HEK293 (cell line): ENCODE results near the gene CIAO2B.

Experiments used
- CTCF ChIA-PET: fragments of 350-600 bp; formaldehyde crosslinking; extraction: SDS; loops from one replicate; lab custom pipeline; 2021; ENCODE audit warnings: antibody characterized with exemption; lab: Yijun Ruan, JAX
- POLR2A ChIA-PET: fragments of 300-600 bp; formaldehyde crosslinking; extraction: SDS; loops from one replicate; lab custom pipeline; 2020; ENCODE audit warnings: antibody characterized with exemption, inconsistent platforms; lab: Yijun Ruan, JAX
- H3K27ac ChIP-seq: fragments of 200-500 bp; sonication (Bioruptor generic); 2 replicates; pipeline ENCODE4 v1.5.1; 2014; ENCODE audit warnings: low read depth, low read length, control low read depth, inconsistent platforms; ENCODE audit errors: extremely low read depth
- H3K36me3 ChIP-seq, 2 experiments: fragments of 200-500 bp in 1 of 2; sonication (Bioruptor generic) in 1 of 2; 1 replicate in 1 of 2; 2 replicates in 1 of 2; pipeline ENCODE4 v1.5.1; 2014 to 2017; ENCODE audit warnings: inconsistent platforms in 2 of 2, low read length in 2 of 2; ENCODE audit not compliant: control insufficient read depth in 2 of 2, insufficient read depth in 1 of 2
- H3K4me1 ChIP-seq: fragments of 200-500 bp; sonication (Bioruptor generic); 2 replicates; pipeline ENCODE4 v1.5.1; 2014; ENCODE audit warnings: mild to moderate bottlenecking, low read length, inconsistent platforms; ENCODE audit not compliant: control insufficient read depth, insufficient read depth
- H3K4me3 ChIP-seq: 2 replicates; pipeline ENCODE4 v1.5.1; 2011; ENCODE audit warnings: low read depth, mild to moderate bottlenecking, control low read depth, low read length, moderate library complexity
- H3K9me3 ChIP-seq: fragments of 200-500 bp; sonication (Bioruptor generic); 2 replicates; pipeline ENCODE4 v1.5.1; 2014; ENCODE audit warnings: low read depth, low read length, inconsistent platforms; ENCODE audit not compliant: control insufficient read depth, insufficient read depth
- EGR2 ChIP-seq: fragments of 450-650 bp; formaldehyde crosslinking; IDR thresholded peaks from 2 replicates; pipeline ENCODE4 v1.5.1; 2016; ENCODE audit warnings: low read depth, missing biosample characterization, missing genetic modification characterization
- KLF1 ChIP-seq: fragments of 450-650 bp; formaldehyde crosslinking; IDR thresholded peaks from 2 replicates; pipeline ENCODE4 v1.5.1; 2016; ENCODE audit warnings: missing biosample characterization, missing genetic modification characterization
- MEIS1 ChIP-seq: sonication (generic); formaldehyde crosslinking; IDR thresholded peaks from 2 replicates; pipeline ENCODE4 v1.8.1; 2022; ENCODE audit warnings: missing genetic modification reagents, mild to moderate bottlenecking, borderline replicate concordance
- OSR2 ChIP-seq: fragments of 450-650 bp; formaldehyde crosslinking; IDR thresholded peaks from 2 replicates; pipeline ENCODE4 v1.5.1; 2016; ENCODE audit warnings: missing biosample characterization, missing genetic modification characterization
- PRDM1 ChIP-seq: fragments of 450-650 bp; formaldehyde crosslinking; IDR thresholded peaks from 2 replicates; pipeline ENCODE4; 2016; ENCODE audit warnings: missing biosample characterization, missing genetic modification characterization
- REPIN1 ChIP-seq: fragments of 450-650 bp; formaldehyde crosslinking; IDR thresholded peaks from 2 replicates; pipeline ENCODE4 v1.5.1; 2017; ENCODE audit warnings: missing biosample characterization, missing genetic modification characterization, low read depth
- ZNF146 ChIP-seq: fragments of 450-650 bp; formaldehyde crosslinking; IDR thresholded peaks from 2 replicates; pipeline ENCODE4 v1.5.1; 2016; ENCODE audit warnings: missing biosample characterization, missing genetic modification characterization
- ZNF169 ChIP-seq: fragments of 450-650 bp; formaldehyde crosslinking; IDR thresholded peaks from 2 replicates; pipeline ENCODE4 v1.5.1; 2016; ENCODE audit warnings: missing biosample characterization, missing genetic modification characterization
- ZNF202 ChIP-seq: fragments of 450-650 bp; formaldehyde crosslinking; IDR thresholded peaks from 2 replicates; pipeline ENCODE4 v1.5.1; 2016; ENCODE audit warnings: missing biosample characterization, missing genetic modification characterization, borderline replicate concordance
- ZNF239 ChIP-seq: fragments of 450-650 bp; formaldehyde crosslinking; IDR thresholded peaks from 2 replicates; pipeline ENCODE4 v1.5.1; 2016; ENCODE audit warnings: missing biosample characterization, missing genetic modification characterization
- ZNF302 ChIP-seq: fragments of 450-650 bp; formaldehyde crosslinking; IDR thresholded peaks from 2 replicates; pipeline ENCODE4 v1.5.1; 2016; ENCODE audit warnings: missing biosample characterization, missing genetic modification characterization, low read depth
- ZNF521 ChIP-seq: fragments of 450-650 bp; formaldehyde crosslinking; IDR thresholded peaks from 2 replicates; pipeline ENCODE4 v1.5.1; 2017; ENCODE audit warnings: missing biosample characterization, mild to moderate bottlenecking, missing genetic modification characterization
- ZNF623 ChIP-seq: fragments of 450-650 bp; formaldehyde crosslinking; IDR thresholded peaks from 2 replicates; pipeline ENCODE4 v1.5.1; 2016; ENCODE audit warnings: missing biosample characterization, missing genetic modification characterization
- ZNF664 ChIP-seq: fragments of 450-650 bp; formaldehyde crosslinking; IDR thresholded peaks from 2 replicates; pipeline ENCODE4 v1.5.1; 2016; ENCODE audit warnings: missing biosample characterization, missing genetic modification characterization
- ZNF670 ChIP-seq: fragments of 450-650 bp; formaldehyde crosslinking; IDR thresholded peaks from 2 replicates; pipeline ENCODE4 v1.5.1; 2016; ENCODE audit warnings: missing biosample characterization, missing genetic modification characterization, low read depth
- ZNF677 ChIP-seq: fragments of 450-650 bp; IDR thresholded peaks from 2 replicates; pipeline ENCODE4 v1.5.0; 2018; ENCODE audit warnings: missing biosample characterization, mild to moderate bottlenecking, missing genetic modification characterization, moderate library complexity
- ZNF747 ChIP-seq: fragments of 450-650 bp; formaldehyde crosslinking; IDR thresholded peaks from 2 replicates; pipeline ENCODE4 v1.5.1; 2016; ENCODE audit warnings: missing biosample characterization, missing genetic modification characterization
- ZNF777 ChIP-seq: fragments of 450-650 bp; formaldehyde crosslinking; IDR thresholded peaks from 2 replicates; pipeline ENCODE4 v1.5.1; 2017; ENCODE audit warnings: missing biosample characterization, missing genetic modification characterization, borderline replicate concordance
- ZNF791 ChIP-seq: fragments of 450-650 bp; formaldehyde crosslinking; IDR thresholded peaks from 2 replicates; pipeline ENCODE4 v1.5.1; 2016; ENCODE audit warnings: missing biosample characterization, missing genetic modification characterization
- TF ChIP-seq, protein P1 (sequence below): fragments of 450-650 bp; IDR thresholded peaks from 2 replicates; pipeline ENCODE4 v1.5.1; 2018; ENCODE audit warnings: missing biosample characterization, missing genetic modification characterization
- TF ChIP-seq, protein P2 (sequence below): fragments of 450-650 bp; formaldehyde crosslinking; IDR thresholded peaks from 2 replicates; pipeline ENCODE4 v1.5.1; 2016; ENCODE audit warnings: missing biosample characterization, missing genetic modification characterization
- TF ChIP-seq, protein P3 (sequence below): fragments of 450-650 bp; formaldehyde crosslinking; conservative IDR thresholded peaks from 2 replicates; pipeline ENCODE4 v1.5.1; 2016; ENCODE audit warnings: low read depth, missing biosample characterization, missing genetic modification characterization
- TF ChIP-seq, protein P4 (sequence below): fragments of 450-650 bp; formaldehyde crosslinking; IDR thresholded peaks from 2 replicates; pipeline ENCODE4 v1.5.1; 2016; ENCODE audit warnings: missing biosample characterization, missing genetic modification characterization, low read depth
- TF ChIP-seq, protein P5 (sequence below): IDR thresholded peaks from 2 replicates; pipeline ENCODE4 v1.6.1; 2011; ENCODE audit warnings: mild to moderate bottlenecking, low read depth, low read length, borderline replicate concordance

Gene CIAO2B

DNA sequence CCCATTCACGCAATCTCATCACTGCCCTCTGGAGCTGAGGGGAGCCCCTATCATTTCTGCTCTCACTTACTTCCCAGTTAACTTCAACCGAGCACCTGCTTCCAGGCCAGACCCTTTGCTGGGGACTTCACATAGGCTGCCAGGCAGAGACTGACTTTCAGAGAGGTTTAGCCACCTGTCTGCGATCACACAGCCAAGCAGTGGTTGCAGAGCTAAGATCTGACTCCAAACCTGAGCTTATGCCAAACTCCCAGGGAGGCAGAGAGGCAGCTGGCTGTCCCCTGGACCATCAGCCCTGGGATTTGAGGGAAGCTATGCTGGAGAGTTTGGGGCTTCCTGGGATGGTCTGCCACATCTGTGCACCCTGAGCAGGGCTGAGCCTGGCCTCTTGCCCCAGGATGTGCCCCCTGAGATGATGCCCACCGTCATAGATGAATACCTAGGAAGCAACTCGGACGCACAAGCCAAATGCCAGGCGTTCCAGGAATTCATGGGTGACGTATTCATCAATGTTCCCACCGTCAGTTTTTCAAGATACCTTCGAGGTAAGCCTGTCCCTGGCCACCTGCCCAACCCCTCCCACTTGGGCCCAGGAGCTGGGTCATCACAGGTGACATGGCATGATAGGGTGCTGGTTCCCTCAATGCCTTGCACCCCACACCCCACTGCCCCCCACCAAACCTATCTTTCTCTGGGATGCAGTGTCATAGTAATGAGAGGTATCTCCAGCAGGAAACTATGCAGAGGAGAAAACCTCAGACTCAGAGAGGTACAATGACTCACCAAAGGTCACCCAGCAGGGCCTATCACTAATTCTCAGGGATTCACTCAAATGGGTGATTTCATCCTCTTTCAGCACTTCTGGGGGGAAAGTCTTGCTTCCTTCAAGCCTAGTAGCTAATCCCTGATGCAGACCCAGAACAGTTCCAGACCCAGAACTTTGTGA, 36.8 kb upstream of the CIAO2B start:
- CTCF ChIA-PET = interaction anchor here (0.7 to 4.2 kb wide), 5 partner anchors 10 to 213 kb away, joined by 3 to 33 read pairs (median 3); partner anchors contain the start of gene CES3
- Histone ChIP-seq H3K4me3 (no peak overlapping the region), H3K27ac (no peak overlapping the region), H3K4me1 (no peaks in the 10 kb centered on the region), H3K9me3 (no peaks in the 10 kb centered on the region), H3K36me3 (peaks cover 4 to 48% of the 10 kb centered on the region in 2 experiments; a peak in 2 of 3 replicates)
- no peak for TF ChIP-seq EGR2 (tag by site-specific recombination)
- TF ChIP-seq ZNF670 (tag by site-specific recombination) = no peak
- TF ChIP-seq, protein P1, sequence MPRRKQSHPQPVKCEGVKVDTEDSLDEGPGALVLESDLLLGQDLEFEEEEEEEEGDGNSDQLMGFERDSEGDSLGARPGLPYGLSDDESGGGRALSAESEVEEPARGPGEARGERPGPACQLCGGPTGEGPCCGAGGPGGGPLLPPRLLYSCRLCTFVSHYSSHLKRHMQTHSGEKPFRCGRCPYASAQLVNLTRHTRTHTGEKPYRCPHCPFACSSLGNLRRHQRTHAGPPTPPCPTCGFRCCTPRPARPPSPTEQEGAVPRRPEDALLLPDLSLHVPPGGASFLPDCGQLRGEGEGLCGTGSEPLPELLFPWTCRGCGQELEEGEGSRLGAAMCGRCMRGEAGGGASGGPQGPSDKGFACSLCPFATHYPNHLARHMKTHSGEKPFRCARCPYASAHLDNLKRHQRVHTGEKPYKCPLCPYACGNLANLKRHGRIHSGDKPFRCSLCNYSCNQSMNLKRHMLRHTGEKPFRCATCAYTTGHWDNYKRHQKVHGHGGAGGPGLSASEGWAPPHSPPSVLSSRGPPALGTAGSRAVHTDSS = no peak
- TF ChIP-seq, protein P2, sequence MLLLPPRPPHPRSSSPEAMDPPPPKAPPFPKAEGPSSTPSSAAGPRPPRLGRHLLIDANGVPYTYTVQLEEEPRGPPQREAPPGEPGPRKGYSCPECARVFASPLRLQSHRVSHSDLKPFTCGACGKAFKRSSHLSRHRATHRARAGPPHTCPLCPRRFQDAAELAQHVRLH (tag by site-specific recombination) = no peak
- no peak for TF ChIP-seq ZNF777 (tag by site-specific recombination)
- TF ChIP-seq ZNF521 (tag by site-specific recombination) = no peak
- TF ChIP-seq ZNF677 (tag by site-specific recombination) = no peak
- TF ChIP-seq OSR2 = no peak
- no peak for TF ChIP-seq ZNF791 (tag by site-specific recombination)
- no peak for TF ChIP-seq ZNF664 (tag by site-specific recombination)
- no peak for TF ChIP-seq ZNF169
- POLR2A ChIA-PET = interaction anchor here (2.4 kb wide), 1 partner anchor 10 kb away, joined by 7 read pairs; the partner anchor contains the start of gene CES3

DNA sequence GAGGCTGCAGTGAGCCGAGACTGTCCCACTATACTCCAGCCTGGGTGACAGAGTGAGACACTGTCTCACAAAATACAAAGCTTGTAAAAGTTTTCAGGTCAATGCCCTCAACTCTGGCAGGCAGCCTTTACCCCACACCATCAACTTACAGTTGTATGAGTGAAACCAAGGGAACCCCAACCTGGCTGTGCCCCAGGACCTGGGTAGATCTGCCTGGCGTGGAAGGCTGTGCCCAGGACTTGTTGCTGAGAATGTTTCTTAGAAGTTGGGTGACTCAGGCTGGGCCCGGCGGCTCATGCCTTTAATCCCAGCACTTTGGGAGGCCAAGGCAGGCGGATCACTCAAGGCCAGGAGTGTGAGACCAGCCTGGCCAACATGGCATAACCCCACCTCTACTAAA, 34.6 kb upstream of the CIAO2B start:
- Histone ChIP-seq H3K9me3 (no peaks in the 10 kb centered on the region), H3K4me3 (no peak overlapping the region), H3K36me3 (peaks cover 4 to 67% of the 10 kb centered on the region in 2 experiments; a peak in 2 of 3 replicates), H3K27ac (no peak overlapping the region), H3K4me1 (no peaks in the 10 kb centered on the region)
- ChIA-PET CTCF (interaction anchor here (0.7 to 2.0 kb wide), 4 partner anchors 11 to 216 kb away, joined by 3 to 5 read pairs (median 4); no protein-coding TSS in a partner anchor), POLR2A (no interaction called here)
- TF ChIP-seq ZNF302 (tag by site-specific recombination) (no peak), ZNF202 (tag by site-specific recombination) (no peak), ZNF146 (tag by site-specific recombination) (no peak), REPIN1 (tag by site-specific recombination) (no peak), ZNF623 (tag by site-specific recombination) (no peak), PRDM1 (tag by site-specific recombination) (no peak), KLF1 (tag by site-specific recombination) (no peak), ZNF747 (no peak), ZNF239 (tag by site-specific recombination) (no peak), MEIS1 (CRISPR knock-in tag) (no peak)
- TF ChIP-seq, protein P3, sequence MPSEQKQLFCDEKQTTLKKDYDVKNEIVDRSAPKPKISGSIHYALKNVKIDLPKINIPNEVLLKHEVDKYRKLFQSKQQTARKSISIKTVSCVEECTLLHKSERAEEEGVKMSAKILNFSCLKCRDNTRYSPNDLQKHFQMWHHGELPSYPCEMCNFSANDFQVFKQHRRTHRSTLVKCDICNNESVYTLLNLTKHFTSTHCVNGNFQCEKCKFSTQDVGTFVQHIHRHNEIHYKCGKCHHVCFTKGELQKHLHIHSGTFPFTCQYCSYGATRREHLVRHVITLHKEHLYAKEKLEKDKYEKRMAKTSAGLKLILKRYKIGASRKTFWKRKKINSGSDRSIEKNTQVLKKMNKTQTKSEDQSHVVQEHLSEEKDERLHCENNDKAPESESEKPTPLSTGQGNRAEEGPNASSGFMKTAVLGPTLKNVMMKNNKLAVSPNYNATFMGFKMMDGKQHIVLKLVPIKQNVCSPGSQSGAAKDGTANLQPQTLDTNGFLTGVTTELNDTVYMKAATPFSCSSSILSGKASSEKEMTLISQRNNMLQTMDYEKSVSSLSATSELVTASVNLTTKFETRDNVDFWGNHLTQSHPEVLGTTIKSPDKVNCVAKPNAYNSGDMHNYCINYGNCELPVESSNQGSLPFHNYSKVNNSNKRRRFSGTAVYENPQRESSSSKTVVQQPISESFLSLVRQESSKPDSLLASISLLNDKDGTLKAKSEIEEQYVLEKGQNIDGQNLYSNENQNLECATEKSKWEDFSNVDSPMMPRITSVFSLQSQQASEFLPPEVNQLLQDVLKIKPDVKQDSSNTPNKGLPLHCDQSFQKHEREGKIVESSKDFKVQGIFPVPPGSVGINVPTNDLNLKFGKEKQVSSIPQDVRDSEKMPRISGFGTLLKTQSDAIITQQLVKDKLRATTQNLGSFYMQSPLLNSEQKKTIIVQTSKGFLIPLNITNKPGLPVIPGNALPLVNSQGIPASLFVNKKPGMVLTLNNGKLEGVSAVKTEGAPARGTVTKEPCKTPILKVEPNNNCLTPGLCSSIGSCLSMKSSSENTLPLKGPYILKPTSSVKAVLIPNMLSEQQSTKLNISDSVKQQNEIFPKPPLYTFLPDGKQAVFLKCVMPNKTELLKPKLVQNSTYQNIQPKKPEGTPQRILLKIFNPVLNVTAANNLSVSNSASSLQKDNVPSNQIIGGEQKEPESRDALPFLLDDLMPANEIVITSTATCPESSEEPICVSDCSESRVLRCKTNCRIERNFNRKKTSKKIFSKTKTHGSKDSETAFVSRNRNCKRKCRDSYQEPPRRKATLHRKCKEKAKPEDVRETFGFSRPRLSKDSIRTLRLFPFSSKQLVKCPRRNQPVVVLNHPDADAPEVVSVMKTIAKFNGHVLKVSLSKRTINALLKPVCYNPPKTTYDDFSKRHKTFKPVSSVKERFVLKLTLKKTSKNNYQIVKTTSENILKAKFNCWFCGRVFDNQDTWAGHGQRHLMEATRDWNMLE (tag by site-specific recombination) = no peak
- TF ChIP-seq, protein P4, sequence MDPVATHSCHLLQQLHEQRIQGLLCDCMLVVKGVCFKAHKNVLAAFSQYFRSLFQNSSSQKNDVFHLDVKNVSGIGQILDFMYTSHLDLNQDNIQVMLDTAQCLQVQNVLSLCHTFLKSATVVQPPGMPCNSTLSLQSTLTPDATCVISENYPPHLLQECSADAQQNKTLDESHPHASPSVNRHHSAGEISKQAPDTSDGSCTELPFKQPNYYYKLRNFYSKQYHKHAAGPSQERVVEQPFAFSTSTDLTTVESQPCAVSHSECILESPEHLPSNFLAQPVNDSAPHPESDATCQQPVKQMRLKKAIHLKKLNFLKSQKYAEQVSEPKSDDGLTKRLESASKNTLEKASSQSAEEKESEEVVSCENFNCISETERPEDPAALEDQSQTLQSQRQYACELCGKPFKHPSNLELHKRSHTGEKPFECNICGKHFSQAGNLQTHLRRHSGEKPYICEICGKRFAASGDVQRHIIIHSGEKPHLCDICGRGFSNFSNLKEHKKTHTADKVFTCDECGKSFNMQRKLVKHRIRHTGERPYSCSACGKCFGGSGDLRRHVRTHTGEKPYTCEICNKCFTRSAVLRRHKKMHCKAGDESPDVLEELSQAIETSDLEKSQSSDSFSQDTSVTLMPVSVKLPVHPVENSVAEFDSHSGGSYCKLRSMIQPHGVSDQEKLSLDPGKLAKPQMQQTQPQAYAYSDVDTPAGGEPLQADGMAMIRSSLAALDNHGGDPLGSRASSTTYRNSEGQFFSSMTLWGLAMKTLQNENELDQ = no peak
- TF ChIP-seq, protein P5, sequence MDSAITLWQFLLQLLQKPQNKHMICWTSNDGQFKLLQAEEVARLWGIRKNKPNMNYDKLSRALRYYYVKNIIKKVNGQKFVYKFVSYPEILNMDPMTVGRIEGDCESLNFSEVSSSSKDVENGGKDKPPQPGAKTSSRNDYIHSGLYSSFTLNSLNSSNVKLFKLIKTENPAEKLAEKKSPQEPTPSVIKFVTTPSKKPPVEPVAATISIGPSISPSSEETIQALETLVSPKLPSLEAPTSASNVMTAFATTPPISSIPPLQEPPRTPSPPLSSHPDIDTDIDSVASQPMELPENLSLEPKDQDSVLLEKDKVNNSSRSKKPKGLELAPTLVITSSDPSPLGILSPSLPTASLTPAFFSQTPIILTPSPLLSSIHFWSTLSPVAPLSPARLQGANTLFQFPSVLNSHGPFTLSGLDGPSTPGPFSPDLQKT = no peak
